Tibial artery (tissue), 4 donors: ENCODE results near the gene CARNS1.

ENCODE experiments used
- DNase-seq, 2 donors: peaks; one replicate each; pipeline ENCODE4 v3.0.0-alpha.2; 2019
- H3K27ac ChIP-seq, 2 donors: fragments of 200-600 bp; sonication (generic) in 1 of 2; 1 replicate in 1 of 2; 2 replicates in 1 of 2; pipeline ENCODE4 v1.5.1; 2018 to 2019; ENCODE audit warnings: mild to moderate bottlenecking in 1 of 2
- H3K27me3 ChIP-seq, 2 donors: fragments of 200-600 bp; sonication (generic) in 1 of 2; one replicate each; pipeline versions ENCODE4 v1.5.1 to v1.6.0; 2016 to 2019
- H3K36me3 ChIP-seq, 3 donors: fragments of 200-600 bp; sonication (generic) in 2 of 3; one replicate each; pipeline ENCODE4 v1.5.1; 2016 to 2019; ENCODE audit warnings: mild to moderate bottlenecking in 2 of 3
- H3K4me1 ChIP-seq, 4 donors: fragments of 200-600 bp; sonication (generic) in 2 of 4; 1 replicate in 3 of 4; 2 replicates in 1 of 4; pipeline ENCODE4 v1.5.1; 2016 to 2019
- H3K4me3 ChIP-seq, 2 donors: fragments of 200-600 bp; sonication (generic) in 1 of 2; 1 replicate in 1 of 2; 2 replicates in 1 of 2; pipeline ENCODE4 v1.5.1; 2018 to 2019; ENCODE audit warnings: mild to moderate bottlenecking in 2 of 2
- H3K9me3 ChIP-seq, 3 donors: fragments of 200-600 bp; sonication (generic) in 1 of 3; one replicate each; pipeline ENCODE4 v1.5.1; 2016 to 2019
- intact Hi-C: fragments of 100-400 bp; cut with DNase I; formaldehyde crosslinking; loops from one replicate; pipeline ENCODE4 v1.15.0; 2023; ENCODE audit warnings: low total_unique reads
- TF ChIP-seq, protein P1 (sequence below), 2 experiments: fragments of 200-600 bp in 1 of 2; fragments of 450-650 bp in 1 of 2; IDR thresholded peaks; one replicate each; pipeline ENCODE4 v1.5.1; 2017 to 2019; ENCODE audit warnings: antibody characterized with exemption in 2 of 2, mild to moderate bottlenecking in 1 of 2, moderate library complexity in 1 of 2

Gene CARNS1

DNA sequence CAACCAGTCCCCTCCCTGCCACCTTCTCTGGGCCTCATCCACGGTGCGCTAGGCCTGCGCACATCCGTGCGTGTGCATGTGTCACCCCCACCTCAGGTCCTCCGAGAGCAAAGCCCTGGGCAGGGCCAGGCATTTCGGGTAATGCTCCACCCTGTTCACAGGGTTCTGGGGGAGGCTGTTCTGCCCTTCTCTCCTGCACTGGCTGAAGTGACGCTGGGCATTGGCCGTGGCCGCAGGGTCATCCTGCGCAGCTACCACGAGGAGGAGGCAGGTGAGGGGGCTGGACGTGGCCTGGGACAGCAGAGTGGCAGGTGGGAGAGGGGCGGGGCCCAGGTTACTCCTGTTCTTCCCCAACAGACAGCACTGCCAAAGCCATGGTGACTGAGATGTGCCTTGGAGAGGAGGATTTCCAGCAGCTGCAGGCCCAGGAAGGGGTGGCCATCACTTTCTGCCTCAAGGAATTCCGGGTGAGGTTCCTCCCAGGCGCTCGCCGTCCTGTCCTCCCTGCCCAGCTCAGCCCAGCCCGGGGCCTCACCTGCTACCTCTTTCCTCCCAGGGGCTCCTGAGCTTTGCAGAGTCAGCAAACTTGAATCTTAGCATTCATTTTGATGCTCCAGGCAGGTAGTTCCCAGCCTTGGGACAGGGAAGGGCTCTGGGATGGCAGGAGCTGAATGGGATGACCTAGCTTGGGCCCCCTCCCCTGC is 19.8 kb upstream of the CARNS1 start:
- DNase-seq: no peak
- no peaks in the 10 kb centered on the region for H3K27me3 ChIP-seq
- intact Hi-C loops: no loop called here
- TF ChIP-seq, protein P1, sequence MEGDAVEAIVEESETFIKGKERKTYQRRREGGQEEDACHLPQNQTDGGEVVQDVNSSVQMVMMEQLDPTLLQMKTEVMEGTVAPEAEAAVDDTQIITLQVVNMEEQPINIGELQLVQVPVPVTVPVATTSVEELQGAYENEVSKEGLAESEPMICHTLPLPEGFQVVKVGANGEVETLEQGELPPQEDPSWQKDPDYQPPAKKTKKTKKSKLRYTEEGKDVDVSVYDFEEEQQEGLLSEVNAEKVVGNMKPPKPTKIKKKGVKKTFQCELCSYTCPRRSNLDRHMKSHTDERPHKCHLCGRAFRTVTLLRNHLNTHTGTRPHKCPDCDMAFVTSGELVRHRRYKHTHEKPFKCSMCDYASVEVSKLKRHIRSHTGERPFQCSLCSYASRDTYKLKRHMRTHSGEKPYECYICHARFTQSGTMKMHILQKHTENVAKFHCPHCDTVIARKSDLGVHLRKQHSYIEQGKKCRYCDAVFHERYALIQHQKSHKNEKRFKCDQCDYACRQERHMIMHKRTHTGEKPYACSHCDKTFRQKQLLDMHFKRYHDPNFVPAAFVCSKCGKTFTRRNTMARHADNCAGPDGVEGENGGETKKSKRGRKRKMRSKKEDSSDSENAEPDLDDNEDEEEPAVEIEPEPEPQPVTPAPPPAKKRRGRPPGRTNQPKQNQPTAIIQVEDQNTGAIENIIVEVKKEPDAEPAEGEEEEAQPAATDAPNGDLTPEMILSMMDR (IDR thresholded peaks at IDR 0.05): no peak
- H3K4me1 ChIP-seq: peaks cover 0 to 38% (median 32%) of the 10 kb centered on the region in 4 donors
- H3K9me3 ChIP-seq: no peaks in the 10 kb centered on the region
- H3K4me3 ChIP-seq: no peak overlapping the region
- H3K36me3 ChIP-seq: peaks cover 21 to 61% (median 43%) of the 10 kb centered on the region in 3 donors
- H3K27ac ChIP-seq: no peak overlapping the region

- Histone ChIP-seq H3K27ac (no peak overlapping the region), H3K36me3 (peaks cover 21 to 61% (median 43%) of the 10 kb centered on the region in 3 donors), H3K9me3 (no peaks in the 10 kb centered on the region), H3K4me1 (peaks cover 0 to 36% (median 29%) of the 10 kb centered on the region in 4 donors), H3K4me3 (no peak overlapping the region), H3K27me3 (no peaks in the 10 kb centered on the region)
- DNase-seq: no peak
- intact Hi-C loops: no loop called here
- TF ChIP-seq, protein P1 (IDR thresholded peaks at IDR 0.05): no peak
Observed at GRCh38 chr11:67396259-67396581, 19.3 kb upstream of the CARNS1 start.

GRCh38 chr11:67396587-67397389 is 18.7 kb upstream of the CARNS1 start:
- peaks cover 0 to 33% (median 28%) of the 10 kb centered on the region in 4 donors for H3K4me1 ChIP-seq
- H3K36me3 ChIP-seq: peaks cover 21 to 61% (median 43%) of the 10 kb centered on the region in 3 donors
- DNase-seq: no peak
- no peak overlapping the region for H3K4me3 ChIP-seq
- no peaks in the 10 kb centered on the region for H3K27me3 ChIP-seq
- intact Hi-C loops: no loop called here
- H3K9me3 ChIP-seq: no peaks in the 10 kb centered on the region
- TF ChIP-seq, protein P1 (IDR thresholded peaks at IDR 0.05): no peak
- no peak overlapping the region for H3K27ac ChIP-seq

DNA sequence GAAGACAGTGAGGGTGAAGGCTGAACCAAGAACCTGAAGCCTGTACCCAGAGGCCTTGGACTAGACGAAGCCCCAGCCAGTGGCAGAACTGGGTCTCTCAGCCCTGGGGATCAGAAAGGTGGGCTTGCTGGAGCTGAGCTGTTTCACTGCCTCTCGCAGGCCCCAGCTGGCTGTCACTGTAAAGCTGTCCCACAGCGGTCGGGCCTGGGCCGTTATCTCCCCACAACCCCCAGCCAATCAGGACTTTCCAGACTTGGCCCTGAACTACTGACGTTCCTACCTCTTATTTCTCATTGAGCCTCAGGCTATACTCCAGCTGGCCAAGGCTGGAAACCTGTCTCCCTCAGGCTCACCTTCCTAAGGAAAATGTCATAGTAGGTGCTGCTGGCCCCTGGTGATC is 17.9 kb upstream of the CARNS1 start:
- H3K4me1 ChIP-seq: peaks cover 0 to 34% (median 30%) of the 10 kb centered on the region in 4 donors
- TF ChIP-seq, protein P1 (IDR thresholded peaks at IDR 0.05): no peak
- H3K27ac ChIP-seq: no peak overlapping the region
- peaks cover 21 to 61% (median 43%) of the 10 kb centered on the region in 3 donors for H3K36me3 ChIP-seq
- H3K9me3 ChIP-seq: no peaks in the 10 kb centered on the region
- intact Hi-C loops: no loop called here
- DNase-seq: no peak
- no peak overlapping the region for H3K4me3 ChIP-seq
- H3K27me3 ChIP-seq: no peaks in the 10 kb centered on the region

GRCh38 chr11:67397986-67398660 is 17.4 kb upstream of the CARNS1 start:
- intact Hi-C loops: no loop called here
- DNase-seq: no peak
- H3K9me3 ChIP-seq: no peaks in the 10 kb centered on the region
- TF ChIP-seq, protein P1 (IDR thresholded peaks at IDR 0.05): no peak
- no peak overlapping the region for H3K27ac ChIP-seq
- H3K4me1 ChIP-seq: peaks cover 0 to 31% (median 25%) of the 10 kb centered on the region in 4 donors
- H3K4me3 ChIP-seq: no peak overlapping the region
- no peaks in the 10 kb centered on the region for H3K27me3 ChIP-seq
- peaks cover 21 to 61% (median 43%) of the 10 kb centered on the region in 3 donors for H3K36me3 ChIP-seq
